ENCODE data around the gene FZD2. TPM values are rescaled to one million over a fixed set of nuclear protein-coding genes. Genes with fewer than 3 reads are reported as not detected.

The FZD2 gene
- total and polyA plus RNA-seq, 2 of the 13 experiments (the other 11 are each of a cell fraction or from before 2014, with no cell fraction given), result 0.07 to 0.13 TPM

DNA sequence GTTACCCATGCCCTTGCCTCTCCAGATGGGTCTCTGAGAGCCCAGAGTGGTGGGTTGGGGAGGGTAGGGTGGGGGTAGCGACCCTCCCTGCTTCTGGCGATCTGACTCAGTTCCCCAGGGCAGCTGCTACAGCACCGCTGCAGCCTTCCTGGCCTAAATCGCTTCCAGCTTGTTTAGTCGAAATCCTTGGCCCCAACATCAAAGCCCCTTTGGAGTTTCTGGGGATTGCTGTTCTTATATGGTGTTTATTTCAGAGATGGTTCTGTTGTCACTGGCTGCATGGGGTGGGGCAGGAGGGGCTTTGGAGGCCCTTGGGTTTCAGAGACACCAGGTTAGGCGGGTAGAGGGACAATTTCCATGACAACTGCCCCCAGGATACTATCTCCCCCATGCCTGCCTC, 35.9 kb downstream of the FZD2 start (continued):
- TF ChIP-seq, protein P1, sequence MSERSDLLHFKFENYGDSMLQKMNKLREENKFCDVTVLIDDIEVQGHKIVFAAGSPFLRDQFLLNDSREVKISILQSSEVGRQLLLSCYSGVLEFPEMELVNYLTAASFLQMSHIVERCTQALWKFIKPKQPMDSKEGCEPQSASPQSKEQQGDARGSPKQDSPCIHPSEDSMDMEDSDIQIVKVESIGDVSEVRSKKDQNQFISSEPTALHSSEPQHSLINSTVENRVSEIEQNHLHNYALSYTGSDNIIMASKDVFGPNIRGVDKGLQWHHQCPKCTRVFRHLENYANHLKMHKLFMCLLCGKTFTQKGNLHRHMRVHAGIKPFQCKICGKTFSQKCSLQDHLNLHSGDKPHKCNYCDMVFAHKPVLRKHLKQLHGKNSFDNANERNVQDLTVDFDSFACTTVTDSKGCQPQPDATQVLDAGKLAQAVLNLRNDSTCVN (CRISPR knock-in tag; IDR thresholded peaks at IDR 0.05; ENCODE audit: borderline replicate concordance), result no peak
- no peak for TF ChIP-seq SIN3A (IDR thresholded peaks at IDR 0.05; ENCODE audit: borderline replicate concordance, low read depth, low read length)

DNA sequence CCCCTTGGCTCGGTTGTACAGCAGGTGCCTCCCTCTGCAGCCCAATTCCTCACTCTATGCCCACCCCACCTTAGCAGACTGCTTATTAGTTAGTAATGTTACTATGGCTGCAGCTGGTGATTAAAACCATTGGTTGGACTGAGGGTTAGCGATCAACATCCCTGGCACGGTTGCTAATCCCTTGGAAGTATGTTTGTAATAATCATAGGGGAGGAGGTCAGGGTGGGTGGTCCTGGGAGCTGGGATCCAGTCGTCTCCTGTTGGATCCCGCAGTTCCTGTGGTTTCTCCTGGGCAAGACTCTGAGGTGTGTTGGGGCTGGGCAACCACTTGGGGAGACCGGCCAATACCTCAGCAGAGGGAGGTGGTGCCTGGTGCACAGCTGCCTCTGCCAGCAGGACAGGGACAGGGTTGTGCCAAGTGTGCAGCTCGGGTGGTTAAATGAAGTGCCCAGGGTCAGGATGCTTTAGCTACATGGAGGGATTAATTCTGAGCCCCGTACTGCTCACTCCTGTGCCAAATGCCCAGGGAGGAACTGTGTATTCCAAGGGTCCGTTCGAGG, 38.0 kb downstream of the FZD2 start:
- ATAC-seq, result no peak
- DNase-seq (ENCODE audit: low spot score), result no peak
- Histone ChIP-seq H3K9me3 (ENCODE audit: low read length) (no peaks in the 10 kb centered on the region), H3K4me3 (replicated peaks in 1 of 3; ENCODE audit: insufficient read depth in 1 of 3, low read depth in 2 of 3, low read length in 3 of 3) (no peak overlapping the region), H3K27me3 (ENCODE audit: control insufficient read depth in 1 of 2, insufficient read depth in 2 of 2, low read length in 2 of 2) (peaks cover 4 to 31% of the 10 kb centered on the region in 2 experiments), H3K9ac (ENCODE audit: insufficient read depth, low read depth, low read length) (no peak overlapping the region), H3K4me2 (ENCODE audit: low read depth, low read length) (no peak overlapping the region), H3K36me3 (replicated peaks in 1 of 2; ENCODE audit: control insufficient read depth in 1 of 2, insufficient read depth in 2 of 2, low read length in 2 of 2) (no peaks in the 10 kb centered on the region), H3K27ac (ENCODE audit: extremely low read length, insufficient read depth, low read length) (no peak overlapping the region), H3K79me2 (ENCODE audit: insufficient read depth, low read length) (no peaks in the 10 kb centered on the region), H2AFZ (ENCODE audit: low read length) (no peak overlapping the region), H4K20me1 (ENCODE audit: insufficient read depth, low read length) (no peaks in the 10 kb centered on the region), H3K4me1 (ENCODE audit: insufficient read depth, low read length) (no peaks in the 10 kb centered on the region)
- intact Hi-C loops (cut with micrococcal nuclease; ENCODE audit: unreplicated experiment) (no loop called here), in situ Hi-C loops (cut with HindIII; ENCODE audit: extremely low pct_ligation_motif_present, low pct_unique_long_range_greater_than_20kb) (no loop called here)
- 28% methylated on average over 8 of the region's 10 CpGs for WGBS (ENCODE audit: low lambda C conversion rate)
- TF ChIP-seq, protein P2, sequence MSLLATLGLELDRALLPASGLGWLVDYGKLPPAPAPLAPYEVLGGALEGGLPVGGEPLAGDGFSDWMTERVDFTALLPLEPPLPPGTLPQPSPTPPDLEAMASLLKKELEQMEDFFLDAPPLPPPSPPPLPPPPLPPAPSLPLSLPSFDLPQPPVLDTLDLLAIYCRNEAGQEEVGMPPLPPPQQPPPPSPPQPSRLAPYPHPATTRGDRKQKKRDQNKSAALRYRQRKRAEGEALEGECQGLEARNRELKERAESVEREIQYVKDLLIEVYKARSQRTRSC (CRISPR knock-in tag; IDR thresholded peaks at IDR 0.05; ENCODE audit: low read depth), result no peak
- no peak for TF ChIP-seq RXRA (CRISPR knock-in tag; IDR thresholded peaks at IDR 0.05)
- TF ChIP-seq SIN3B (IDR thresholded peaks at IDR 0.05; ENCODE audit: low read length), result no peak
- TF ChIP-seq, protein P3, sequence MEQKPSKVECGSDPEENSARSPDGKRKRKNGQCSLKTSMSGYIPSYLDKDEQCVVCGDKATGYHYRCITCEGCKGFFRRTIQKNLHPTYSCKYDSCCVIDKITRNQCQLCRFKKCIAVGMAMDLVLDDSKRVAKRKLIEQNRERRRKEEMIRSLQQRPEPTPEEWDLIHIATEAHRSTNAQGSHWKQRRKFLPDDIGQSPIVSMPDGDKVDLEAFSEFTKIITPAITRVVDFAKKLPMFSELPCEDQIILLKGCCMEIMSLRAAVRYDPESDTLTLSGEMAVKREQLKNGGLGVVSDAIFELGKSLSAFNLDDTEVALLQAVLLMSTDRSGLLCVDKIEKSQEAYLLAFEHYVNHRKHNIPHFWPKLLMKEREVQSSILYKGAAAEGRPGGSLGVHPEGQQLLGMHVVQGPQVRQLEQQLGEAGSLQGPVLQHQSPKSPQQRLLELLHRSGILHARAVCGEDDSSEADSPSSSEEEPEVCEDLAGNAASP (CRISPR knock-in tag; IDR thresholded peaks at IDR 0.05; ENCODE audit: borderline replicate concordance), result no peak
- no peak for TF ChIP-seq ZNF138 (CRISPR knock-in tag; IDR thresholded peaks at IDR 0.05; ENCODE audit: low read depth)
- TF ChIP-seq ZFYVE20 (CRISPR knock-in tag; IDR thresholded peaks at IDR 0.05; ENCODE audit: borderline replicate concordance, low read depth), result no peak
- TF ChIP-seq HNRNPL (IDR thresholded peaks at IDR 0.05; ENCODE audit: low read depth, low read length), result no peak
- TF ChIP-seq ZNF230 (CRISPR knock-in tag; IDR thresholded peaks at IDR 0.05), result no peak
- no peak for TF ChIP-seq ZNF260 (CRISPR knock-in tag; IDR thresholded peaks at IDR 0.05; ENCODE audit: borderline replicate concordance, low read depth)
- TF ChIP-seq ARNT2 (CRISPR knock-in tag; IDR thresholded peaks at IDR 0.05; ENCODE audit: low read depth), result no peak
- no peak for TF ChIP-seq ZNF678 (CRISPR knock-in tag; IDR thresholded peaks at IDR 0.05)
- no peak for TF ChIP-seq ZBTB7A (CRISPR knock-in tag; IDR thresholded peaks at IDR 0.05)
- TF ChIP-seq NFKB2 (CRISPR knock-in tag; IDR thresholded peaks at IDR 0.05; ENCODE audit: borderline replicate concordance), result no peak
- TF ChIP-seq ZBTB38 (CRISPR knock-in tag; IDR thresholded peaks at IDR 0.05), result no peak
- no peak for TF ChIP-seq THYN1 (CRISPR knock-in tag; IDR thresholded peaks at IDR 0.05; ENCODE audit: borderline replicate concordance, low read depth)
- TF ChIP-seq AHR (CRISPR knock-in tag; IDR thresholded peaks at IDR 0.05), result no peak
- no peak for TF ChIP-seq TEAD3 (CRISPR knock-in tag; optimal IDR thresholded peaks at IDR 0.05; ENCODE audit: borderline replicate concordance)
- FAIRE-seq, result no peak
- ChIA-PET CTCF (ENCODE audit: low intra/inter-chr PET ratio, low total read pairs) (no interaction called here), POLR2A (no interaction called here)
- no TSS peak for BruUV-seq (replicated peaks)
